Panc1 (cell line): Measurements from ENCODE around the gene AMBP.

Experiments used
- CTCF ChIP-seq: fragments of 450-650 bp; IDR thresholded peaks from 2 replicates; pipeline ENCODE4 v1.5.1; 2017; ENCODE audit warnings: mild to moderate bottlenecking
- POLR2AphosphoS5 ChIP-seq: IDR thresholded peaks from 2 replicates; pipeline ENCODE4 v1.6.1; 2012; ENCODE audit warnings: mild to moderate bottlenecking, low read depth, low read length, moderate library complexity
- TCF7L2 ChIP-seq: IDR thresholded peaks from 2 replicates; pipeline ENCODE4 v1.6.1; 2011; ENCODE audit warnings: mild to moderate bottlenecking, low read depth, low read length, inconsistent platforms

DNA sequence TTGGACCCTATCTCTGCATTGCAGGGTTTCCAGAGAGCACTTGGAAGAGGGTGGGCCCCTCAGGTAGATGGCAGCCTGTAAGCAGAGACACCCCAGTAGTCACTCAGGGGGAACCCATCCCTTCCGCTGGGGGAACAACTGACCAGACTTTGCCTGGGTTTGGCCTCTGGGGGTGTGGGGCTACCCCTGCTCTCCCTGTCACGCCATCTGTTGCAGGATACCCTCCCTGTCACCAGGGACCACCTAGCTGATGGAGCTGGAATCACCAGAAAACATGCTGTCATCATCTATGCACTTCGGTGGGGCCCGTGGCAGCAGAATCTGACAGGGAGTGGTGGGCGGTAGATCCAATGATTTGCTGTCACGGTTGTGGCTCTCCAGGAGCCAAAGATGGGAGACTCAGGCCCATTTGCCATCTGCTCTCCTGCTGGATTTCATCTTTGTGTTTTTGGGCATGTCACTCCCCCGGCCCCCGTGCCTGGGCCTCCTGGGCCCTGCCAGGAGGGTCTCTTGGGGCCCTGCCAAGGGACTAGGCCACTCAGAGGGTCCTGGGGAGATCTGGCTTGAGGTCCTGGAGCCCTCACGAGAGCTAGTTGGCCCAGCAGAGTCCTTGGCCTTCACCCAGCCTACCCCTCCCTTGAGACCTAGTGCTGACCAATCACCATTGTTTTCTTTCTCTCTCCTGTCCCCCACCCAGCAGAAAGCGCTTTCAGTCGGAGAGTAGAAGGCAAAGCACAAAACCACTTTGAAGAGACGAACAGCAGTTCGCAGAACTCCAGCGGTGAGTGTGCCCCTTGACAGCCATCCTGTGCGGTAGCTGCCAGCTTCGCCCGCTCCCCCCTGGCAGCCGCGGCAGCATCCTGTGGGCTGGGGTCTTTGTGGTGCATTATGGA lies 45.9 kb downstream of the AMBP start:
- TF ChIP-seq POLR2AphosphoS5 = no peak
- no peak for TF ChIP-seq CTCF
- TF ChIP-seq TCF7L2 = no peak
